ENCODE measurements around the gene CACHD1. TPM values are rescaled to one million over a fixed set of nuclear protein-coding genes. Genes with fewer than 3 reads are reported as not detected.

CACHD1 gene
- total and polyA plus RNA-seq, 10 donors: 1.1 to 17.3 (median 11.4) TPM

GRCh38 chr1:64616039-64616438, 146.1 kb downstream of the CACHD1 start:
- TF ChIP-seq CTCF (IDR thresholded peaks at IDR 0.05 in 8 of 11, conservative IDR thresholded peaks at IDR 0.05 in 3 of 11) (no peak), POLR2AphosphoS5 (IDR thresholded peaks at IDR 0.05) (no peak), POLR2A (IDR thresholded peaks at IDR 0.05) (no peak)
- intact Hi-C loops (cut with DNase I; ENCODE audit: low total_unique reads): no loop called here
- H3K27me3 ChIP-seq (replicated peaks in 1 of 7): no peaks in the 10 kb centered on the region
- H3K4me1 ChIP-seq: peaks cover 0 to 4% (median 0%) of the 10 kb centered on the region in 6 donors
- DNase-seq: no peak
- H3K36me3 ChIP-seq: no peaks in the 10 kb centered on the region
- H3K4me3 ChIP-seq: no peak overlapping the region
- peaks cover 0 to 6% (median 3%) of the 10 kb centered on the region in 8 donors for H3K9me3 ChIP-seq
- WGBS, 5 donors: 36 to 57% (median 45%) methylated on average over 2 of the region's 2 CpGs
- no peak overlapping the region for H3K27ac ChIP-seq

- Histone ChIP-seq H3K9me3 (no peaks in the 10 kb centered on the region), H3K36me3 (no peaks in the 10 kb centered on the region), H3K4me3 (no peak overlapping the region), H3K27ac (no peak overlapping the region), H3K27me3 (replicated peaks in 1 of 7) (no peaks in the 10 kb centered on the region), H3K4me1 (peaks cover 0 to 17% (median 5%) of the 10 kb centered on the region in 6 donors)
- intact Hi-C loops (cut with DNase I; ENCODE audit: low total_unique reads): no loop called here
- 39 to 66% (median 63%) methylated on average over 4 of the region's 4 CpGs for WGBS, 5 donors
- DNase-seq: no peak
- no peak for TF ChIP-seq CTCF (IDR thresholded peaks at IDR 0.05 in 8 of 11, conservative IDR thresholded peaks at IDR 0.05 in 3 of 11)
- no peak for TF ChIP-seq POLR2AphosphoS5 (IDR thresholded peaks at IDR 0.05)
- TF ChIP-seq POLR2A (IDR thresholded peaks at IDR 0.05): no peak
Observed at GRCh38 chr1:64623750-64624191, 153.8 kb downstream of the CACHD1 start.

- WGBS, 5 donors: 8 to 27% (median 14%) methylated on average over 1 of the region's 1 CpG
- no peak for TF ChIP-seq CTCF (IDR thresholded peaks at IDR 0.05 in 8 of 11, conservative IDR thresholded peaks at IDR 0.05 in 3 of 11)
- TF ChIP-seq POLR2AphosphoS5 (IDR thresholded peaks at IDR 0.05): no peak
- no peak for TF ChIP-seq POLR2A (IDR thresholded peaks at IDR 0.05)
Observed at GRCh38 chr1:64624218-64624713, 154.3 kb downstream of the CACHD1 start.

GRCh38 chr1:64624808-64625207, 154.9 kb downstream of the CACHD1 start:
- Histone ChIP-seq H3K4me1 (peaks cover 0 to 18% (median 5%) of the 10 kb centered on the region in 6 donors), H3K9me3 (no peaks in the 10 kb centered on the region), H3K4me3 (no peak overlapping the region), H3K36me3 (no peaks in the 10 kb centered on the region), H3K27me3 (replicated peaks in 1 of 7) (no peaks in the 10 kb centered on the region), H3K27ac (peak overlapping the region in 2 of 8 donors; percentile 2 to 30)
- DNase-seq: no peak
- TF ChIP-seq POLR2AphosphoS5 (IDR thresholded peaks at IDR 0.05) (no peak), POLR2A (IDR thresholded peaks at IDR 0.05) (no peak), CTCF (IDR thresholded peaks at IDR 0.05 in 8 of 11, conservative IDR thresholded peaks at IDR 0.05 in 3 of 11) (no peak)
- intact Hi-C loops (cut with DNase I; ENCODE audit: low total_unique reads): no loop called here
- WGBS, 5 donors: 58 to 81% (median 62%) methylated on average over 2 of the region's 2 CpGs

More at GRCh38 chr1:64624218-64624713, 154.3 kb downstream of the CACHD1 start:
- H3K27me3 ChIP-seq (replicated peaks in 1 of 7): no peaks in the 10 kb centered on the region
- H3K4me1 ChIP-seq: peaks cover 0 to 18% (median 5%) of the 10 kb centered on the region in 6 donors
- intact Hi-C loops (cut with DNase I; ENCODE audit: low total_unique reads): no loop called here
- H3K36me3 ChIP-seq: no peaks in the 10 kb centered on the region
- H3K27ac ChIP-seq: peak overlapping the region in 2 of 8 donors; percentile 2 to 30
- H3K4me3 ChIP-seq: no peak overlapping the region
- DNase-seq: no peak
- no peaks in the 10 kb centered on the region for H3K9me3 ChIP-seq
